Activated CD4-positive, alpha-beta memory T cell treated with anti-CD3 and anti-CD28 coated beads, Interleukin-2, amount 10 ng/mL, durations not matched to agents 7 days and 5 days (primary cell): ENCODE results near the gene MRTFA. TPM values are rescaled to one million over a fixed set of nuclear protein-coding genes. Genes with fewer than 3 reads are reported as not detected.

Experiments used
- CTCF ChIA-PET: fragments of 350-600 bp; sonication (Branson Sonifier 250); formaldehyde crosslinking; loops from one replicate; lab custom pipeline; 2021; ENCODE audit warnings: antibody characterized with exemption, inconsistent platforms; lab: Charles Lee
- POLR2A ChIA-PET: fragments of 350-600 bp; sonication (Branson Sonifier 250); formaldehyde crosslinking; loops from one replicate; lab custom pipeline; 2021; ENCODE audit warnings: antibody characterized with exemption; lab: Charles Lee
- DNase-seq: peaks from one replicate; pipeline ENCODE4 v3.0.0-alpha.2; 2020
- H3K27ac Mint-ChIP-seq: one replicate; pipeline ENCODE4 v1.8.0; 2021; ENCODE audit warnings: mild to moderate bottlenecking, mixed read lengths
- H3K27me3 Mint-ChIP-seq: one replicate; pipeline ENCODE4 v1.8.0; 2021; ENCODE audit warnings: mixed read lengths
- H3K36me3 Mint-ChIP-seq: one replicate; pipeline ENCODE4 v1.8.0; 2021; ENCODE audit warnings: low read depth, mixed read lengths
- H3K4me1 Mint-ChIP-seq: one replicate; pipeline ENCODE4 v1.8.0; 2021; ENCODE audit warnings: mixed read lengths
- H3K4me3 Mint-ChIP-seq: one replicate; pipeline ENCODE4 v1.8.0; 2021; ENCODE audit warnings: mild to moderate bottlenecking, mixed read lengths
- H3K9me3 Mint-ChIP-seq: one replicate; pipeline ENCODE4 v1.8.0; 2021; ENCODE audit warnings: mixed read lengths
- total RNA-seq, 2 experiments: library from RNA; stranded (reverse); gene quantifications; one replicate each; pipeline ENCODE4 v1.2.3, GENCODE V29; 2021

The MRTFA gene
- total RNA-seq, 2 experiments from 2014 or later, result 58.5 to 61.5 TPM

DNA sequence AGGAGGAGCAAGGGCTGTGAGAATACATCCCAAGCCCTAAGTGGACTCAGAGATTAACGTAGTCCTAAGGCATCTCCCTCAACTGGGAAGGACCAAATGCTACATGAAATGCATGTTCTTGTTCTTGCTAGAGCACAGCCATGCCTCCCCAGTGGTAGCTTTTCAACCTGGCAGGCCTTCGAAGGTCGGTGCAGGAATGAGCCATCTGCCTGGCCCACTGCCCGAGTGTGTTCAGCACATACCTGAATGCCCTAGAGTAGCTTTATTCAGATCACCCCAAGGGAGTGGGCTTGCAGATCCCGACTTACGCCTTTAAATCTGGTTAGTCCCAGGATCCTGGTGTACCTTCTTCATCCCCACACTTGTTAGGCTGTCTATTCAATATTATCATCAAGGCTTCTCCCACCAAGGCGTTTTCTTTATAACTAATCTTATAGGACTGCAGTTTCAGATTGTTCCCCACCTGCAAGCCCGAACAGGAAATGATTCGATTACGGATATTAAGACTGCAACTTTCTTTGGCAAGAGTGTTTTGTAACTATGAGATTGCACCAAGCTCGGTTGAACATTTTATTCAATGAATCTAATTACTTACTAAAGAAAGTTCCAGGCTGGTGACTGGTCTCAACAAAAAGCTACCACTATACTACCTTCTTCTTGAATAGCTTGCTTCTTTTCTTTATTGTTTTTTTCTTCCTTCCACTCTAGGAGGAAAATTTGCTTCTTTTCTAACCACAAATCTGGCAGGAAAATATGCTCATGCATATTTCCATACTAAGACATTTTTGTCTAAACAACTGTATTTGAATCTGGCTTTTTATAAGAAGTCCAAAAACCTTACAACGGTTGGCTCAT is 150.5 kb downstream of the MRTFA start:
- no peak for DNase-seq
- H3K36me3 Mint-ChIP-seq, result no peaks in the 10 kb centered on the region
- ChIA-PET CTCF (interaction anchor here (1.0 to 4.7 kb wide), 8 partner anchors 8 to 413 kb away, joined by 3 to 61 read pairs (median 12); no protein-coding TSS in a partner anchor), POLR2A (interaction anchor here (0.6 to 1.8 kb wide), 2 partner anchors 10 to 49 kb away, joined by 3 to 5 read pairs; no protein-coding TSS in a partner anchor)
- no peaks in the 10 kb centered on the region for H3K27me3 Mint-ChIP-seq
- H3K9me3 Mint-ChIP-seq, result no peaks in the 10 kb centered on the region
- no peak overlapping the region for H3K4me3 Mint-ChIP-seq
- peaks cover 18% of the 10 kb centered on the region for H3K4me1 Mint-ChIP-seq
- no peak overlapping the region for H3K27ac Mint-ChIP-seq

DNA sequence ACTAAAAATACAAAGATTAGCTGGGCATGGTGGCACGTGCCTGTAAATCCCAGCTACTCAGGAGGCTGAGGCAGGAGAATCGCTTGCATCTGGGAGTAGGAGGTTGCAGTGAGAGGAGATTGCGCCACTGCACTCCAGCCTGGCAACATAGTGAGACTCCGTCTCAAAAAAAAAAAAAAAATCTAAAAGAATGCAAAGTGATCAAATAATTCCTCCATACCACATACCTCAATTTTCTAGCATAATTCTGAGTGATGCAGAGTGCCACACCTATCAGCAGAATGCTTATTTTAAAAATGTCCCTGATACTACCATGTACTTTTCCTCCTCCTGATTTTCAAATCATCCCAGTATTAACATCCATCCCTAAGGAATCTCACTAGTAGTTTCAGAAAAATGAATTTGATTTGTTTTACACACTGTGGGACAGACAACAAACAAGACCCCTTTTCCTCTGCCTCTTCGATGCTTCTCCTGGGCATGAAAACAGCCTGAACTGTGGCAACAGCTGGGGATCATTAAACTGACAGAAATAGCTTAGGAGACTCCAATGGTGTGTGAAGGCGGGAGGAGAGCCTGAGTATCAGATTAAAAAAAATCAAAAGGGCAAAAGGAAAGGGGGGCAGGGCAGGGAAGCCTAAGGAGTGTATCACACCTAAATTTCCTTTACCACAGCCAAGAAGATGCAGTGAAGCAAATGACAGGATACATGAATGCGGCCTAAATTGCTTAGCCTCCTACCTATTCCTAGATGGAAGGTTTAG is 151.4 kb downstream of the MRTFA start:
- ChIA-PET POLR2A (interaction anchor here (1.6 kb wide), 1 partner anchor 48 kb away, joined by 4 read pairs; no protein-coding TSS in a partner anchor), CTCF (interaction anchor here (0.7 to 4.7 kb wide), 7 partner anchors 14 to 414 kb away, joined by 3 to 61 read pairs (median 11); no protein-coding TSS in a partner anchor)
- Mint-ChIP-seq H3K4me1 (peaks cover 23% of the 10 kb centered on the region), H3K9me3 (no peaks in the 10 kb centered on the region), H3K27ac (no peak overlapping the region), H3K27me3 (no peaks in the 10 kb centered on the region), H3K36me3 (no peaks in the 10 kb centered on the region), H3K4me3 (no peak overlapping the region)
- DNase-seq, result no peak

DNA sequence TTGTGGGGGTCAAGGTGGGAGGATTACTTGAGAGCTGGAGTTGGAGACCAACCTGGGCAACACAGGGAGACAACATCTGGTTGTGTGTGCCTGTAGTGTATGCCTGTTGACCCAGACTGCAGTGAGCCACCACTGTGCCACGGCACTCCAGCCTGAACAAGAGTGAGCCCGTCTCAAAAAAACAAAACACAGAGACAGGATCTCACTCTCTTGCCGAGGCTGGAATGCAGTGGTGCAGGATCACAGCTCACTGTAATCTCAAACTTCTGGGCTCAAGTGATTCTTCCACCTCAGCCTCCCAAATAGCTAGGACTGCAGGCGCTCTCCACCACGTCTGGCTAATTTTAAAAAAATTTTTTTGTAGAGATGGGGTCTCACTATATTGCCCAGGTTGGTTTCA is 153.6 kb downstream of the MRTFA start:
- POLR2A ChIA-PET, result no interaction called here
- Mint-ChIP-seq H3K27ac (no peak overlapping the region), H3K4me3 (no peak overlapping the region), H3K36me3 (no peaks in the 10 kb centered on the region), H3K9me3 (no peaks in the 10 kb centered on the region), H3K4me1 (peaks cover 30% of the 10 kb centered on the region), H3K27me3 (no peaks in the 10 kb centered on the region)
- DNase-seq, result no peak
- CTCF ChIA-PET, result interaction anchor here (1.5 to 1.6 kb wide), 2 partner anchors 46 to 163 kb away, joined by 3 to 11 read pairs; no protein-coding TSS in a partner anchor

DNA sequence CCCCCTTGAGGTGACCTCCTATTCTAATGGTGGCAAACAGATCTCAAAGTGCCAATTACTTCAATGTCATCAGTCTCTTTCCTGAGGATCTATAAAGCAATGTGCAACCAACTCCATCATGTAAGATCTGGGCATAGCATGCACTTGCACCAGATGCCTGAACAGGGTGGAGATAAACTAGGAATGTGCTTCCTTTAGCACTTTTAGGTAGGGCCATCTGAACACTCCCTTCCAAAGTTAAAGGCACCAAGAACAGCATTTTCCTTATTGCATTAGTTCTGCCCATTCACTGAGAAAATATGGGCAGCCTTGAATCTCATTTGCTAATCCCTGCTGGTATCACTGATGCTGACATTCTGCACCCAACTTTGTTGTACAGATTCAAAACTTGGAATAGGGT is 154.1 kb downstream of the MRTFA start:
- H3K27me3 Mint-ChIP-seq, result no peaks in the 10 kb centered on the region
- no peak overlapping the region for H3K27ac Mint-ChIP-seq
- H3K4me1 Mint-ChIP-seq, result peaks cover 29% of the 10 kb centered on the region
- no peaks in the 10 kb centered on the region for H3K9me3 Mint-ChIP-seq
- H3K4me3 Mint-ChIP-seq, result no peak overlapping the region
- no peak for DNase-seq
- H3K36me3 Mint-ChIP-seq, result no peaks in the 10 kb centered on the region
- POLR2A ChIA-PET, result interaction anchor here (0.7 to 0.8 kb wide), 2 partner anchors 19 to 45 kb away, joined by 3 read pairs; no protein-coding TSS in a partner anchor
- CTCF ChIA-PET, result interaction anchor here (1.2 to 1.6 kb wide), 2 partner anchors 45 to 163 kb away, joined by 3 to 4 read pairs; no protein-coding TSS in a partner anchor

DNA sequence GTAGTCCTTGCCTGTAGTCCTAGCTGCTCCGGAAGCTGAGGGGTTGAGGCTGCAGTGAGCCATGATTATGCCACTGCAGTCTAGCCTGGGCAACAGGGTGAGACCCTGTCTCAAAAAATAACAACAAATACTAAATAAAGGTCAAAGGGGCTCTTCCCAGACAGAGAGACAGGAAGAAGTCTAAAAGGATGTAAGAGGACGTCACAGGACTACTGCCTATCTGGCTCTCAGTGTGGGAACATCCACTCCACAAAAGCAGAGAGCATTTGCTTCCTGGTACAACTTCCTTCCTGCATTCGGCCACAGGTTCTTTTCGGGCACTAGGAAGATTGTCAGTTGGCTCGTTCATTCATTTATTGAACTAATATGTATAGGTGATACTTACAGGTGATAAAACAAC is 155.5 kb downstream of the MRTFA start:
- POLR2A ChIA-PET, result no interaction called here
- no peak overlapping the region for H3K27ac Mint-ChIP-seq
- DNase-seq, result no peak
- CTCF ChIA-PET, result no interaction called here
- no peaks in the 10 kb centered on the region for H3K9me3 Mint-ChIP-seq
- no peaks in the 10 kb centered on the region for H3K27me3 Mint-ChIP-seq
- H3K4me3 Mint-ChIP-seq, result no peak overlapping the region
- peaks cover 25% of the 10 kb centered on the region for H3K4me1 Mint-ChIP-seq
- no peaks in the 10 kb centered on the region for H3K36me3 Mint-ChIP-seq

DNA sequence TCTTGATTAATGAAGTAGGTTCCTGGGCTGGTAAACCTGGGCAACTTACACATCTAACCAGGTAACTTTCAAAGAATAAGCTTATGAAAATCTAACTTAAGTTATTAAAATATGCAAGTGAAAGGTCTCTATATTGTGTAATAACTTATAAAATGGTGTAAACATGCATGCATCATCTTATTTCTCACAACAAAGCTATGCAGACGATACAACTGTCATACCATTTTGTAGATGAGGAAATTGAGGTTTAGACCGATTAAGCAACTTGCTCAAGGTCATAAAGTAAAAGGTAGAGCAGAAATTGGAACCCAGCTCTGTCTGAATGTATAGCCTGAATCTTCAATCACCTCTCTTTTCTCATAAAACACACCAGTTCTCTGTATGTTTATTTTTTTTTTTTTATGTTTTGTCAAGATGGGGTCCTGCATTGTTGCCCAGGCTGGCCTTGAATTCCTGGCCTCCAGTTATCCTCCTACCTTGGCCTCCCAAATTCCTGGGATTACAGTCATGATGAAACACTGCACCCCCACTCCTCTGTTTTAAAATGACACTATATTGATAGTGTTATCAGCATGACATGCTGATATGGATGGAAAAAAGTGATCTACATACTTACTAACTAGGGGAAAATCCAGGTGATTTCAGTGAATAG is 156.5 kb downstream of the MRTFA start:
- Mint-ChIP-seq H3K4me3 (no peak overlapping the region), H3K4me1 (peaks cover 24% of the 10 kb centered on the region), H3K9me3 (no peaks in the 10 kb centered on the region), H3K27ac (no peak overlapping the region), H3K36me3 (no peaks in the 10 kb centered on the region), H3K27me3 (no peaks in the 10 kb centered on the region)
- ChIA-PET CTCF (interaction anchor here (0.7 to 3.6 kb wide), 6 partner anchors 9 to 340 kb away, joined by 3 to 33 read pairs (median 4); no protein-coding TSS in a partner anchor), POLR2A (no interaction called here)
- DNase-seq, result no peak

DNA sequence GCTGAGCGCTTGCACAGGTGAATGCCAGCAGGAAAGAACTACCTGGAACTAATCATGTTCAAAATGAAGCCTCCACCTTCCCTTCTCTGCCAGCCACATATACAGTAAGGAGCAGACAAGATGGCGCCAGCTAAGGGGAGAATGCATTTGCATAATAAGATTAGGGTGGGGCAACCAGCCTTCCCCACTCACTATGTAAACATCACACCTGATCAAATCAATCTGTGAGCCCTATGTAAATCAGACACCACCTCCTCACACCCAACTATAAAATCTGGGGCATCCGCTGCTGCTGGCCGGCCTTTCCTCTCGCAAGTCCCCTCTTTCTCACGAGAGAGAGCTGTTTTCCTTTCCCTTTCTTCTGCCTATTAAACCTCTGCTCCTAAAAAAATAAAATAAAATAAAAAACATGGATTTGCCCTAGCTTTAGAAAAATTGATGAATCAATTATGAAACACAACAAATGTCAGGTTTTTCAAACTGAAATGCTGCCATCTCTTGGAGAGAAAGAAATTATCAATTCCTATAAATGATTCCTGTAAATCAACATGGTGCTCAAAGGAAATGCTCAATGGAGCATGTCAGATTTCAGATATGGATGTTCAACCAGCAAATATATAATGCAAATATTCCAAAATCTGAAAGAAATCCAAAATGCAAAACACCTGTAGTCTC is 157.3 kb downstream of the MRTFA start:
- no peaks in the 10 kb centered on the region for H3K36me3 Mint-ChIP-seq
- H3K9me3 Mint-ChIP-seq, result no peaks in the 10 kb centered on the region
- CTCF ChIA-PET, result interaction anchor here (0.7 to 3.6 kb wide), 6 partner anchors 8 to 341 kb away, joined by 3 to 33 read pairs (median 4); no protein-coding TSS in a partner anchor
- DNase-seq, result no peak
- no peak overlapping the region for H3K4me3 Mint-ChIP-seq
- H3K4me1 Mint-ChIP-seq, result peaks cover 27% of the 10 kb centered on the region
- POLR2A ChIA-PET, result no interaction called here
- H3K27ac Mint-ChIP-seq, result no peak overlapping the region
- no peaks in the 10 kb centered on the region for H3K27me3 Mint-ChIP-seq

DNA sequence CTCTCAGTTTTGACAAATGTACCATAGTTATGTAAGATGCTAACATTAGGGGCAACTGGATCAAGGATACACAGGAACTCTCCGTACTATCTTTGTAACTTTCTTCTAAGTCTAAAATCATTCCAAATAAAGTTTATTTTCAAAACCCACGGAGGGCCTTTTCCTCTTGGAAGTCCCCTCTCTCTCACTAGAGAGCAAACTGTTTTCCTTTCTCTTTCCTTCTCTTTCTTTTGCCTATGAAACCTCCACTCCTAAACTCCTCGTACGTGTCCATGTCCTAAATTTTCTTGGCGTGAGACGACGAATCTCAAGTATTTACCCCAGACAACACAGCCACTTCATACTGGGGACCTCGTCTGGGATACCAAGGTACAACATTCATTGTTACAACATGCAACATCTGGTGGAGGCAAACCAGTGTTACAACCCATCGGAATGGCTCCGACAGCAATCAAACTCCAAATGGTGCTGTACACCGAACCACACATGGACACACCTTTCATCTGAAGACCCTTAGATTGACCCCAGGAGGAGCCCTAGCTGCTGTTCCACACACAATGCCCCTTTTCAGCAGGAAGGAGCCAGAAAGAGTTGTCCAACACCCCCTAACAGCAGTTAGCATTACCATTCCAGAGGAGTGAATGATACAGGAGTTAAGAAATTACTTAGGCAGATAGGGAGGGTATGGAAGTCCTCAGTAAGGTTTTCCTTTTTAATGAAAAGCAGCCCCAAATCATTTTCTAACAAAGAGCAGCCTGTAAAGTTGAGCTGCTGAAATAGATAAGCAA is 158.0 kb downstream of the MRTFA start:
- Mint-ChIP-seq H3K36me3 (no peaks in the 10 kb centered on the region), H3K9me3 (no peaks in the 10 kb centered on the region)

DNA sequence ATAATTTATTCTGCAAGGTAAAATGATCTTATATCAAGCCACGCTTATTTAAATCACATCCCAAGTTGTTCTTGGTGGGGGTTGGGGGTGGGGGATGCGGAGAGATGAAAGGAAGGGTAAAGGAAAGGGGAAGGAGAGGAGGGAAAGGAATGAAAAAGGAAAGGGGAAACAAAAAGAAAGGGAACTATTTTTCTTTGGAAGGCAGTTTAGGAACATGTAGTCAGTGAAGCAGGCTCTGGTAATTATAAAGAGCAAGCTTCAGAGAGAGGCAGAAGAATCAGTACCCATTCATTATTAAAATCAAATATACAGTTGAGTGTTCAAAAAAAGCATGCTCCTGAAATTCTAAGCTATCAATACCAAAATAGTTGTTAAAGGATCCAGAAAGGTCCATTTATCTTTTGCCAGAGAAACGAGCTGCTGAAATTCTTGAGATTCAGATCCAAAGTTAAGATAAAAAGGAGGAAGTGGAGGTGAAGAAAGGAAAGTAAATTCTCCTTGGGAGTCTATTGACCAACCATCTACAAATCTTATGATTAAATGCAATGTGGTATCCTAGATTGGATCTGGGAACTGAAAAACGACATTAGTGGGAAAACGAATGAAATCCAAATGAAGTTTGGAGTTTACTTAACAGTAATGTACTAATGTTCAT is 158.7 kb downstream of the MRTFA start:
- POLR2A ChIA-PET, result no interaction called here
- no peaks in the 10 kb centered on the region for H3K27me3 Mint-ChIP-seq
- no peak overlapping the region for H3K27ac Mint-ChIP-seq

More for the DNA sequence above, 158.0 kb downstream of the MRTFA start:
- DNase-seq, result no peak
- Mint-ChIP-seq H3K4me3 (no peak overlapping the region), H3K4me1 (peaks cover 34% of the 10 kb centered on the region), H3K27me3 (no peaks in the 10 kb centered on the region), H3K27ac (no peak overlapping the region)
- POLR2A ChIA-PET, result no interaction called here
- CTCF ChIA-PET, result interaction anchor here (1.3 to 3.6 kb wide), 4 partner anchors 8 to 45 kb away, joined by 3 to 33 read pairs (median 4); no protein-coding TSS in a partner anchor

DNA sequence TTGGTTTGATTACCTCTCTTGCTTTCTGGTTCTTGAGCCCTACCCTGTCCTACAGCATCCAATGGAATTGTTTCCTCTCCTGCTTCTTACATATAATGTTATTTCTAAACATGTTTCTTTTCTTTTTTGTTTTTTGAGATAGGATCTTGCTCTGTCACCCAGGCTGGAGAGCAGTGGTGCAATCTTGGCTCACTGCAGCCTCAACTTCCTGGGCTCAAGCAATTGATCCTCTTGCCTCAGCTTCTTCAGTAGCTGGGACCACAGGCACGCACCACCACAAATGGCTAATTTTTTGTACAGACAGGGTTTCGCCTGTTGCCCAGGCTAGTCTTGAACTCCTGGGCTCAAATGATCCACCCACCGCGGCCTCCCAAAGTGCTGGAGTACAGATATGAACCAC is 160.2 kb downstream of the MRTFA start:
- Mint-ChIP-seq H3K9me3 (no peaks in the 10 kb centered on the region), H3K27ac (peak overlapping the region; percentile 48), H3K4me1 (peaks cover 40% of the 10 kb centered on the region), H3K36me3 (no peaks in the 10 kb centered on the region), H3K4me3 (no peak overlapping the region), H3K27me3 (no peaks in the 10 kb centered on the region)
- no peak for DNase-seq
- ChIA-PET CTCF (interaction anchor here (0.7 kb wide), 1 partner anchor 895 kb away, joined by 3 read pairs; no protein-coding TSS in a partner anchor), POLR2A (interaction anchor here (1.1 to 1.3 kb wide), 3 partner anchors 10 to 14 kb away, joined by 3 to 4 read pairs (median 4); no protein-coding TSS in a partner anchor)

More for the DNA sequence above, 158.7 kb downstream of the MRTFA start:
- CTCF ChIA-PET, result interaction anchor here (0.7 to 3.6 kb wide), 3 partner anchors 9 to 635 kb away, joined by 4 to 33 read pairs (median 4); no protein-coding TSS in a partner anchor
- H3K4me1 Mint-ChIP-seq, result peaks cover 38% of the 10 kb centered on the region
- DNase-seq, result no peak
- no peaks in the 10 kb centered on the region for H3K36me3 Mint-ChIP-seq
- no peaks in the 10 kb centered on the region for H3K9me3 Mint-ChIP-seq
- H3K4me3 Mint-ChIP-seq, result no peak overlapping the region

DNA sequence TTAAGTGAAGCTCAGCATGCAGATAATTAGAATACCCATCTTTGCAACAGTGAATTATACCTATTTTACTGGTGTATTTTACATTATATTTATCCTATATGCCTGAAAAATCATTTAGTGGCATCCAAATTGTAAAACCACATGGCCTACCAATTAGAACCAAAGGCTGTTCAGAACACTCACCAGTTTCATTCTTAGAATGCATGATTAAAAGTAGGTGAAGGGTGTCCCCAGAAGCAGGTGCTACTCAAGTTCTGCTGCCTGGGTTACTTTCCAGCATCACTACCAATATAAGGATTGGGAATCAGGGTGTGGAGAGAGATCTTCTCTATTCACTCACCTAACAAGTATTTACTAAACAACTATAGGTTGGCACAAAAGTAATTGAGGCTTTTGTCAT is 162.8 kb downstream of the MRTFA start:
- Mint-ChIP-seq H3K27me3 (no peaks in the 10 kb centered on the region), H3K27ac (no peak overlapping the region), H3K4me3 (no peak overlapping the region), H3K9me3 (no peaks in the 10 kb centered on the region), H3K4me1 (peaks cover 30% of the 10 kb centered on the region), H3K36me3 (peaks cover 3% of the 10 kb centered on the region)
- DNase-seq, result no peak
- POLR2A ChIA-PET, result interaction anchor here (0.8 to 4.2 kb wide), 3 partner anchors 10 to 37 kb away, joined by 3 to 29 read pairs (median 3); no protein-coding TSS in a partner anchor
- CTCF ChIA-PET, result interaction anchor here (1.9 kb wide), 1 partner anchor 172 kb away, joined by 6 read pairs; no protein-coding TSS in a partner anchor
